GM18508 (cell line): ENCODE measurements around the gene CYP2C19.
"Not testable (repeated sequence)": the region's sequence is repeated elsewhere in the genome, so short reads cannot be mapped to it uniquely, and the experiment has no call there.

ENCODE experiments used
- ATAC-seq: cut with Tn5 transposase; IDR thresholded peaks from one replicate; pipeline ENCODE4 v1.9.1; 2021; ENCODE audit warnings: moderate number of reproducible peaks; ENCODE audit not compliant: insufficient read depth, unreplicated experiment

CYP2C19 gene

GRCh38 chr10:94762393-94762792, at the start of gene CYP2C19:
Gene CYP2C19, plus strand, starts transcription at chr10:94762681. Its CDS starts 25 bp downstream, at chr10:94762706.
- ATAC-seq, result no peak

DNA sequence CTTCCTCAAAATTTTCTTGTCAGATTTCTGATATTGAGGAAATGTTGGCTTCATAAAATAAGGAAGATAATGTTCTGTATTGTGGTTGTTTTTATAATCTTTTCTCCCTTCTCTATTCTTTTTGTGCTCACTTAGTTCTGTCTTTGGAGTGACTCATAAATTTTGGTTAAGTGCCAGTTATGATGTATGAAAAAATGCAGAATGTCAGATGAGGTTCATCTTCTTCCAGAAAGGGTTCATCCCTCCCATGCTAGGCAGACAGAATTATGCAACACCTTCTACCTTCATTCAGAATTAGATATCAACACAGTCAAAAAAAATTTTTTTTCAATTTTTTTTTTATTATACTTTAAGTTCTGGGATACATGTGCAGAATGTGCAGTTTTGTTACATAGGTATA, 36.6 kb upstream of the CYP2C19 start:
- ATAC-seq, result no peak

GRCh38 chr10:94735197-94735596, 27.3 kb upstream of the CYP2C19 start:
- no peak for ATAC-seq

DNA sequence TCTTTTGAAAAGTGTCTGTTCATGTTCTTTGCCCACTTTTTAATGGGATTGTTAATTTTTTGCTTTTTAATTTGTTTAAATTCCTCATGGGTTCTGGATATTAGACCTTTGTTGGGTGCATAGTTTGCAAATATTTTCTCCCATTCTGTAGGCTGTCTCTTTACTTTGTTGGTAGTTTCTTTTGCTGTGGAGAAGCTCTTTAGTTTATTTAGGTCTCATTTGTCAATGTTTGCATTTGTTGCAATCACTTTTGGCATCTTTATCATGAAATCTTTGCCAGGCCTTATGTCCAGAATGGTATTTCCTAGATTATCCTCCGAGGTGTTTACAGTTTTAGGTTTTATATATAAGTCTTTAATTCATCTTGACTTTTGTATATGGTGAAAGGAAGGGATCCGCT, 23.9 kb upstream of the CYP2C19 start:
- no peak for ATAC-seq

DNA sequence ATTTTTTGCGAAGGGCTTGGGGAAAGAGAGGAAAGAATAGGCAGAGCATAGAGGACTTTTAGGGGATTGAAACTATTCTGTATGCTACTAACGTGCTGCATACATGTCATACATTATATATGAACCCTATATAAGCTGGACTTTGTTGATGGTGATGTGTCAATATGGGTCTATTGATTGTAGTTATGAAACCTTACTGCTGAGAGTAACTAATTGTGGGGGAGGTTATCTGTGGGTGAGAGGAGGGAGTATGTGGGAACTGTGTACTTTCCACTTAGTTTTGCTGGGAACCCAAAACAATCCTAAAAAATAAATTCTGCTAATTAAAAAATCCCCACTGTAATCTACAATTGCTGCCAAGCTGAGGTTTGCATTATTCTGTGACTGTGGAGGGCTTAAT, 15.3 kb upstream of the CYP2C19 start:
- no peak for ATAC-seq

- no peak for ATAC-seq
Measured at GRCh38 chr10:94747838-94748237, 14.6 kb upstream of the CYP2C19 start.

DNA sequence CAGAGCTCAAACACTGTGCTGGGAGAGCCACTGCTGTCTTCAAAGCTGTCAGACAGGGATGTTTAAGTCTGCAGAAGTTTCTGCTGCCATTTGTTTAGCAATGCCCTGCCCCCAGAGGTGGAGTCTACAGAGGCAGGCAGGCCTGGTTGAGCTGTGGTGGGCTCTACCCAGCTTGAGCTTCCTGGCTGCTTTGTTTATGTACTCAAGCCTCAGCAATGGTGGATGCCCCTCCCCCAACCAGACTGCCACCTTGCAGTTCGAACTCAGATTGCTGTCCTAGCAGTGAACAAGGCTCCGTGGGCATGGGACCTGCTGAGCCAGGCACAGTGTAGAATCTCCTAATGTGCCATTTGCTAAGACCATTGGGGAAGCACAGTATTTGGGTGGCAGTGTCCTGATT, 4.6 kb upstream of the CYP2C19 start:
- no peak for ATAC-seq

GRCh38 chr10:94760586-94761178, 1.8 kb upstream of the CYP2C19 start:
- ATAC-seq, result no peak

- not testable (repeated sequence) for ATAC-seq
Measured at GRCh38 chr10:94775425-94775824, 12.9 kb downstream of the CYP2C19 start.

GRCh38 chr10:94777886-94778458, 15.5 kb downstream of the CYP2C19 start:
- ATAC-seq, result no peak

- no peak for ATAC-seq
Measured at GRCh38 chr10:94780844-94781243, 18.4 kb downstream of the CYP2C19 start.

GRCh38 chr10:94784256-94784655, 21.8 kb downstream of the CYP2C19 start:
- ATAC-seq, result no peak

- ATAC-seq, result no peak
Measured at GRCh38 chr10:94785211-94785610, 22.7 kb downstream of the CYP2C19 start.

DNA sequence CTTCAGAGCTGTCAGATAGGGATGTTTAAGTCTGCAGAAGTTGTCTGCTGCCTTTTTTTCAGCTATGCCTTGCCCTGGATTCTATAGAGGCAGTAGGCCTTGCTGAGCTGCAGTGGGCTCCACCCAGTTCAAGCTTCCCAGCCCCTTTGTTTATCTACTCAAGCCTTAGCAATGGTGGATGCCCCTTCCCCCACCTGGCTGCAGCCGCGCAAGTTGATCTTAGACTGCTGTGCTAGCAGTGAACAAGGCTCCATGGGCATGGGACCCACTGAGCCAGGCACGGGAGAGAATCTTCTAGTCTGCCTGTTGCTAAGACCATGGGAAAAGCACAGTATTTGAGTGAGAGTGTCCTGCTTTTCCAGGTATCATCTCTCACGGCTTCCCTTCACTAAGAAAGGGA, 38.1 kb downstream of the CYP2C19 start:
- ATAC-seq, result not testable (repeated sequence)

GRCh38 chr10:94803307-94803706, 40.8 kb downstream of the CYP2C19 start:
- ATAC-seq, result no peak

GRCh38 chr10:94830025-94830424, 67.5 kb downstream of the CYP2C19 start:
- not testable (repeated sequence) for ATAC-seq

DNA sequence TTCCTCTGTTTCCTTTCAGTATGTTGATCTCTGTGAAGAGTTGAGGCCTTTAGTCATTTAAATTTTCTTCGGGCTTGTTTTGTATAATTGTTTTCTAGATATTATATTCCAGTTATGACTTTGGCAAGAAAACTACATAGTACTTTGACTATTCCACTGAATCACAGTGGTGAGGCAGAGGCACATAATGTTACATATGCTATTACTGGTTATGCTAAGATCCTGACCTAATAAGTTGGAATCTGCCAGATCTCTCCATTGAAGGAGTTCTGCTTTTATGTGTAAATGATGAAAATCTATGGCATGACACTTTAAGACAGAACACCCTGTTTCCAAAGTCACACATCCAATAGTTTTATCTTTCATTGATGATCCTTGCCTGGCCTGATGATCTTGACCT, 83.7 kb downstream of the CYP2C19 start:
- ATAC-seq, result no peak

GRCh38 chr10:94850766-94851165, 88.3 kb downstream of the CYP2C19 start:
- ATAC-seq, result no peak

GRCh38 chr10:94851263-94851662, 88.8 kb downstream of the CYP2C19 start:
- no peak for ATAC-seq

DNA sequence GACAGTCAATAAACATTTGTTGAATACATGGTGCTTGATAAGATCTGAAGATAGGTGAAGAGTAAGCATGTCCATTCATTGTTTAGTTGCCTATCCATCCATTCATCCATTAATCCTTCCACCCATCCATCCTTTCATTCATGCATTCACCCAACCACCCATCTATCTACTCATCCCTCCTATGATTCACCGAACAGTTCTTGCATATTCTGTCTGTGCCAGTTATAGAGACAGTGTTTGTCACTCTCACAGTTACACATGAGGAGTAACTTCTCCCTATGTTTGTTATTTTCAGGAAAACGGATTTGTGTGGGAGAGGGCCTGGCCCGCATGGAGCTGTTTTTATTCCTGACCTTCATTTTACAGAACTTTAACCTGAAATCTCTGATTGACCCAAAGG, 90.0 kb downstream of the CYP2C19 start:
- ATAC-seq, result no peak

GRCh38 chr10:94853065-94853464, 90.6 kb downstream of the CYP2C19 start:
- ATAC-seq, result no peak

GRCh38 chr10:94858005-94858404, 95.5 kb downstream of the CYP2C19 start:
- ATAC-seq, result no peak
